Measurements from ENCODE around the gene ANGPTL8. TPM values are rescaled to one million over a fixed set of nuclear protein-coding genes. Genes with fewer than 3 reads are reported as not detected.

Gene ANGPTL8
- total RNA-seq, 1 donor from 2014 or later, result not detected

GRCh38 chr19:11203194-11204075 is 36.0 kb upstream of the ANGPTL8 start:
- peak; percentile 74 for DNase-seq

DNA sequence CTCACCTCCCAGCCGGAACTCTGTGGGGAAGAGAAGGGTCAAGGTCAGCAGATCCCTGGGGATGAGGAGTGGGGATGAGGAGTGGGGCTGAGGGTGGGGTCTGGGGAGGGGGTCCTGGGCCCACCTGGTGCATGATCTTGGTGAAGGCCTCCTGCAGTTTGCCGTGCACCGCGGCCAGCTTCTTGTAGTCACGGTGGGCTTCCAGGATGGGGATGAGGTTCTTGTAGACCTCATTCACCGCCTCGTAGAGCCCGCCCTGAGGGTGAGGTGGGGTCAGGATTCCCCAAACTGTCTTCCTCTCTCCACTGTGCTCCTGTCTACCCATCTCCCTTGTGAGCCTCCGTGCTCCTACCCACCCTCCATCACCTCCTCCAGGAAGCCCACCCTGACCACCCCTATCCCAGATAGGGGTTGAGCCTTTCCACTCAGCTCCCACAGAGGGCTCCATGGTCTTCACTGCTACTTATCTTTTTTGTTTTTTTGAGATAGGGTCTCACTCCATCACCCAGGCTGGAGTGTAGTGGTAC is 35.3 kb upstream of the ANGPTL8 start:
- no peak for DNase-seq

GRCh38 chr19:11204943-11205349 is 34.5 kb upstream of the ANGPTL8 start:
- no peak for DNase-seq

DNA sequence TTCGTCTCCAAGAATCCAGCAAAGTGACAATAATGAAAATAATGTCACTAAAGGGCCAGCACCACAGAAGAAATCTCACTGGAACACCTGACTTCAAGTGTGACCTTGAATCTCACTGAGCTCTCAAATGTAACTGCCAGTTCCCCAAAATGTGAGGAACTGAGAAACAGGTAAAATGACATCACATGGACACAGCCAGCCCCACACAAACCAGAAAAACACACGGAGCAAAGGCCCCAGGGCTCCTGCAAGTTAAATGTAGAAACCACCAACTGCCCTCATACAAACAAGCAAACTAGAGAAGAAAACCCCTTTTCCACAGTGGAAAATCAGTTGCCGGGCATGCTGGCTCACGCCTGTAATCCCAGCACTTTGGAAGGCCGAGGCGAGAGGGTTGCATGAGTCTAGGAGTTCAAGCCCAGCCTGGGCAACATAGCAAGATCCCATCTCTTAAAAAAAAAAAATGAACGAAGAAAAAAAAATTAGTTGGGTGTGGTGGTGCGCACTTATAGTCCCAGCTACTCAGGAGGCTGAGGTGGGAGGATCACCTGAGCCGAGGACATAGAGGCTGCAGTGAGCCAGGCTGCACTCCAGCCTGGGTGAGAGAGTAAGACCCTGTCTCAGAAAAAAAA is 33.4 kb upstream of the ANGPTL8 start:
- no peak for DNase-seq

DNA sequence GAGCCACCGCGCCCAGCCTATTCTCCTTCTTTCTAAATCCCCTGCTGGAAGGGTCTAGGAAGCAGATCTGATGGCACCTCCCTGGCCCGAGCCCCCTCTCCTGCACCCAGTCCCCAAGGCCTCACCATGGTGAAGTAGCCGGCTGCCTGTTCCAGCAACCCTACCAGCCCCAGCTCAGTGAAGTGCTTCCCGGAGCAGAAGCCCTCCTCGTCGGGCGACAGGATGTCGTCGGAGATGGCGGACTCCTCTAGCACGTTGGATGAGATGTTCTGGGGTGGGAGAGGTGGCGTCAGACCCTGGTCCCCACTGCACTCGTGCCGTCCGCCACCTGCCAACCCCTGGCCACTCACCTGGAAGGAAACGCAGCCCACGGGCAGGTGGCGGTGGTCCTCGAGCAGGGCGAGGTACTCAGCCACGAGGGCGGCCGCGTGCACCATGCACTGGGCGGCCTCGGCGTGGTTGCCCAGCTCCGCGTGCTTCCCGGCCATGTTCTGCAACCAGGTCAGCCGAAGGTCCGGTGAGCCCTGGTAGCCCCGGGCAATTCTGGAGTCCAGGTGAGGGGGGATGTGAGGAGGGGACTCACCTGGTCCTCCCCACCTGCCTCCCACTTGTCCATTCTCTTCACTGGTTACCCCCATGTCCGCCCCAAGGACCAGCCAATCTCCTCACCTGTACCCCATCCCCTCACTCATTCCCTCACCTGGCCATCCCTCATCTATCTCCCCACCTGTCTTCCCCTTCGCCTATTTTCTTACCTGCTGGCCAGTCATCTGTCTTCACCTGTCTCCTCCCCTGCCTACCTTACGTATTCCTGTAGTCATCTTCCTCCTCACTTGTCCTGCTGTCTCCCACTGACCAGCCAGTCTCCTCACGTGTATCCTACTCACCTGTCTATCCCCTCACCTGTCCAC is 30.6 kb upstream of the ANGPTL8 start:
- no peak for DNase-seq

DNA sequence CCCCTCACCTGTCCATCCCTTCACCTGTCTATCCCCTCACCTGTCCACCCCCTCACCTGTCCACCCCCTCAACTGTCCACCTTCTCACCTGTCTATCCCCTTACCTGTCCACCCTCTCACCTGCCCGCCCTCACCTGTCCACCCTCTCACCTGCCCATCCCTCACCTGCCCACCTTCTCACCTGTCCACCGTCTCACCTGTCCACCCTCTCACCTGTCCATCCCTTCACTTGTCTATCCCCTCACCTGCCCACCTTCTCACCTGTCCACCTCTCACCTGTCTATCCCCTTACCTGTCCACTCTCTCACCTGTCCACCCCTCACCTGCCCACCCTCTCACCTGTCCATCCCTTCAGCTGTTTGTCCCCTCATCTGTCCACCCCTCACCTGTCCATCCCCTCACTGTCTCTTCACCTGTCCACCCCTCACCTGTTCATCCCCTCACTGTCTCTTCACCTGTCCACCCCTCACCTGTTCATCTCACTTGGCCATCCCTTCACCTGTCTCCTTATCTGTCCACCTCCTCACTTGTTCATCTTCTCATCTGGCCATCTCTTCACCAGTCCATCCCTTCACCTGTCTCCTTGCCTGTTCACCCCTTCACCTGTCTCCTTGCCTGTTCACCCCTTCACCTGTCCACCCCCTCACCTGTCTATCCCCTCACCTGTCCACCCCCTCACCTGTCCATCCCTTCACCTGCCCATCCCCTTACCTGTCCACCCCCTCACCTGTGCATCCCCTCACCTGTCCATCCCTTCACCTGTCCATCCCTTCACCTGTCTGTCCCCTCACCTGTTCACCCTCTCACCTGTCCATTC is 29.4 kb upstream of the ANGPTL8 start:
- DNase-seq, result no peak

- no peak for DNase-seq
These were observed 28.8 kb upstream of the ANGPTL8 start for GRCh38 chr19:11210656-11210928.

DNA sequence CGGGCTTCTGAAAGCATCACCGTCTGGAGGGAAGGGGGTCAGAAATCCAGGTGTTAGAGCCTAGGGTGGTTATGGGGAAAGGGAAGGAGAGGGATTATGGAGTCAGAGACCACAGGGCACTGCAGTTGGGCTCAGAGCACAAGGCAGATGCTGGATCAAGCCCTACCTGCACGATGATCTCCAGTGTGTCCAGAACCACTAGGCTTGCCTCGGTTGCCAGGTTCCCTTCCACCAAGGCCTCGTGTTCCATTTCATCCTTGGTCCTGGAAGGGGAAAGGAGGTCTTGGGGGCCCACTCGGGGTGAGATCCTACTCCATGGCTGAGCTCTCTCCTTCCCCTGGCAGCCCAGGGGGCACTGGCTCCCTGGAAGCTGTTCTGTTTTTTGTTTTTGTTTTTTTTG is 25.0 kb upstream of the ANGPTL8 start:
- DNase-seq, result no peak

DNA sequence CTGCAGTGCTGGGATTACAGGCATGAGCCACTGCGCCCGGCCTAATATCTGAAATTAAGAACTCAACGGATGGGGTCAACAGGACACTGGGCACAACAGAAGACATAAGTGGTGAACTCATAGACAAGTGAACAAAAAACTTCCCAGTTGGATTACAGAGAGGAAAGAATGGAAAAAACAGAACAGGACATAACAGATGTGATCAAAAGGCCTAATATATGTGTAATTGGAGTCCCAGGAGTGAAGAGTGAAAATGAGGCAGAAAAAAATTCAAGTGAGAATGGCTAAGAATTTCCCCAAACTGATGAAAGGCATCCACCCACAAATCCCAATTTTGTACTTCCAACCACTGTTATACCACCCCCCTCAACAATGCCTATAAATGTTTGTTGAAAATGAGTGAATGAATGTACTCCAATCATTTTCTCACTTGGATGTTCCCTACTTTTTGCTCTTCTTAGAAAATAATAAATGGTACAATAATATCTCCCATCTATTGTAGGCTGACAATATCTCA is 18.3 kb upstream of the ANGPTL8 start:
- no peak for DNase-seq

DNA sequence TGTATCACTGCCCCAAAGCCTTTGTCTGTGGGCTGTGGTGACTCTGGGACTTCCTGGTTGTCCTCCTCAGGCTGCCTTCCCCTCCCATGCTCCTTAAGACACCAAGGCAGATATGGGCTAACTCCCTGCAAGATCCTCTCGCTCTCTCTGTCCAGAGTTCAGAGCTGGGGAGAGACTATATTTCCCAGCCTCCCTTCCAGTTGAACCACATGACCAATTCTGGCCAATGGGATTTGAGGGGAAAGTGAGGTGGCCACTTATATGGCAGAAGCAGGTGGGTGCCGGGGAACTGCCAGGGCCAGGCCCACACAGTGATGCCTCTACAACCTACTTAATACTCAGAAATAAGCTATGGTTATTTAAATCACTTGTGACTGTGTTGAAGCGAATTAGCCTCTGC is 16.2 kb upstream of the ANGPTL8 start:
- no peak for DNase-seq

DNA sequence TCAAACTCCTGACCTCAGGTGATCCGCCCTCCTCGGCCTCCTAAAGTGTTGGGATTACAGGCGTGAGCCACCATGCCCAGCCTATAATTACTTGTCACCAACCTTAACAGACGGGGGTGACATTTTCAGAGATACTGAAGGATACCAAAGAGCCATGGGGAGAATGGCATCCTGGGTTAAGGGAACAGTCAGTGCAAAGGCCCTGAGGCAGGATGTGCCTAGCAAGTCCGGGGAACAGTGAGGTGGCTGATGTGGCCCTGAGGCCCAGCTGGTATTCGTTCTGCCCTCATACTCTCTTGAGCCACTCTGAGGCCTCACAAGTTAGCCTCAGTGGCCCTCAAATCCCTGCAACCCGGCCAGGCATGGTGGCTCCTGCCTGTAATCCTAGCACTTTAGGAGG is 15.0 kb upstream of the ANGPTL8 start:
- DNase-seq, result no peak

DNA sequence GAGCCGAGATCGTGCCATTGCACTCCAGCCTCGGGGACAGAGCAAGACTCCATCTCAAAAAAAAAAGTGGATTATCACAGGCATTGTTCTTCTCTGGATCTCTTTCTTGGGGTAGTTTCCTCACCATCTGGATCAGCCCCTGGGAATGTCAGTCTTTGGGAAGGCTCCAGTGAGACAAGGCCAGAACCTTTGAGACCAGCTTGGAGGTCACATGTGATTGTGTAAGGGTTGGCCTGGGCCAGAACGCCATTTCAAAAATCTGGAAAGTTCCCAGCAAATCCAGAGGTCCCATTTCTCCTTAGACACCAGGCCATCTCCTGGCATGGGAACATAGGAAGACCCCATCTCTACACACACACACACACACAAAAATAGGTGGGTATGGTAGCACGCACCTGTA is 14.2 kb upstream of the ANGPTL8 start:
- no peak for DNase-seq

- no peak for DNase-seq
These were observed 13.6 kb upstream of the ANGPTL8 start for GRCh38 chr19:11225815-11226214.

- no peak for DNase-seq
These were observed 12.7 kb upstream of the ANGPTL8 start for GRCh38 chr19:11226716-11227166.

GRCh38 chr19:11227195-11227886 is 12.1 kb upstream of the ANGPTL8 start:
- DNase-seq, result no peak

GRCh38 chr19:11230621-11231386 is 8.6 kb upstream of the ANGPTL8 start:
- DNase-seq, result no peak

DNA sequence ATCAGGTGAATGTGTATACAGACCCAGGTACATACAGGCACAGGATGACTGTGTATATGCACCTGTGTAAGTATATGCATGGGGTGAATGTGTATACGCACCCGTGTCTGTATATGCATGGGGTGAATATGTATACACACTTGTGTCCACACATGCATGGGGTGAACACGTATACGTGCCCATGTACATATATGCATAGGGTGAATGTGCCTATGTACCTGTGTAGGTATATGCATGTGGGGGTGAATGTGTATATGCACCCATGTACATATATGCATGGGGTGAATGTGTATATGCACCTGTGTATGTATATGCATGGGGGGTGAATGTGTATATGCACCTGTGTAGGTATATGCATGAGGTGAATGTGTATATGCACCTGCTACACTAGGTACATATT is 6.9 kb upstream of the ANGPTL8 start:
- DNase-seq, result no peak

GRCh38 chr19:11233073-11233472 is 6.3 kb upstream of the ANGPTL8 start:
- no peak for DNase-seq

GRCh38 chr19:11234486-11235075 is 4.8 kb upstream of the ANGPTL8 start:
- DNase-seq, result no peak
